HG03108 (cell line): ENCODE data around the gene SLC2A9.

Experiments used
- ATAC-seq: cut with Tn5 transposase; IDR thresholded peaks from one replicate; pipeline ENCODE4 v1.9.1; 2021; ENCODE audit warnings: moderate library complexity; ENCODE audit not compliant: unreplicated experiment

The SLC2A9 gene

DNA sequence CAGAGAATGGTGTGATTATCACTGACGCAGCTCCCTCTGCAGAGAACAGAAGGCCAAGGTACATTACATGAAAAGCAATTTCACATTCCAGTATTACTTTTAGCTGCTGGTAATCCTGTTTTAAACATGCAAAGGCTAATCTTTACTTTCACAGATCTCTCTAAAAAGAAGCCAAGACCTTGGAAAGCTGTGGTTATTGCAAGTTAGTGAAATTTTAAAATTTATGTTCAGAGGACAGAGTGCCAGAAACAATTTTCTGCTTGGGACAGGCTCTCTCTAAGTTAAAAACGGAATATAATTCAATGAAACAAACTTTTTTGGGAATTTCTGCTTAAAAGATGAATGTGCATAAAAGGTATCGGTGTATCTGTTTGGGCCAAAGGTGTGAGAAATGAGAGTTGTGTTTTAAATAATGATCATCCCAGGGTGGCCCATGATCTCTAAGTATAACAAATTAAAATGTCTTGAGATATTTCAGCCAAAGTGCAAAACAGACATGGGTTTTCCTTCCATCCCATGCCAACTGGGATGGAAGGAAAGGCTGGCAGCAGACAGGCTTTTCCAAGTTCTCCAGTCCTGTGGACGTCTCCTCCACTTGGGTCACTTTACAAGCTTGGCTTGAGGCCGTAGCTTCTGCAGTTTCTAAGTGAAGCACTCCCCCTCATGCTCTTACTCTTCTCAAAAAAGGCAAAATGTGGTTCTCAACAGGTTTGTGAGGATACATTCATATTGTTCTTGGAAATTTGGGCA, 121.8 kb downstream of the SLC2A9 start:
- ATAC-seq: no peak

DNA sequence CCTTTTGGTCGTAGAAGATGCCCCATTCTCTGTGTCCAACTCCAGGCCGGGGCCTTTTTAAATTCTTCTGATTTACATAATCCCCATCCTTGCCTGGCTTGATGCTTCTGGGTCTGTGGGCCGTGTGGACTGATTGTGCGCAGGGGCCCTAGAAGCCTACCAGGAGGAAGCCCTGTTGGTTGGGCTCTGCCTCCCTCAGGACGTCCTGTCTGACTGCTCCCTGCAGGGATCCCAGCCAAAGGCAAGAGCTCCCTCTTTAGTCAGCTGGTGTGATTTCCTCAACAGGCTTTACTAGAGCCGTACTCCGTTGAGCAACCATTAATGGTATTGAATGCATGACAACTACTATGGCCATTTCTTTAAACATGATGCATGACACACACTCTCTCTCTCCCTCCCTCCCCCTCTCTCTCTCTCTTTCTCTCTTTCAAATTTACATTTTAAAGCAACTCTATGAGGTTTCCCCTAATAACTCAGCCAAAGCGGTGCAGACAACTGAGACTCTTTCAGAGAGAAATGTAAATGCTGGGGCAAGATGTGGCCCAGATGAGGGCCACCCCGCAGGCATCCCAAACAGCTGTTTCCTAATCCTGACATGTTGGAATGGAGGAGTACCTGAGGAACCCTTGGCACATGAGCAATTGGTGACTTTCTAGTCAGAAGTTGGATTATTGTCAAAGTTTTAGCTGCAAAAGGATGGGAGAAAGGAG, 122.5 kb downstream of the SLC2A9 start:
- ATAC-seq: no peak

DNA sequence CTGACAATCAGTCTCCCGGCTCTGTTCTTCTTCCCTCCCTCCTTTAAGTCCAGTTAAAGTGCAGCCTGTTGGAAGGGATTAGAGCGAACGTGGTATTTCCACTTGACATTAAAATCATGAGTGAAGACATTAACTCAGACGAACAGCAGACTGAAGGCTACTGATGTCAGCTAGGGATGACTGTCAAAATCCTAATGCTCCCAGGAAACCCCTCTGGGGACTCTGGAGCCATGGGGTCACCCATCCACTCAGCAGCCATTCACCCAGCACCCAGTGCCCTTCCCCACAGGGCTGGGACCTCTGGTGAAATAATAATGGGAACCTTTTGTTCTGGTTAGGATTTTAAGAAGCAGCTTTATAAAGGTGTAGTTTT, 126.0 kb downstream of the SLC2A9 start:
- ATAC-seq: no peak

DNA sequence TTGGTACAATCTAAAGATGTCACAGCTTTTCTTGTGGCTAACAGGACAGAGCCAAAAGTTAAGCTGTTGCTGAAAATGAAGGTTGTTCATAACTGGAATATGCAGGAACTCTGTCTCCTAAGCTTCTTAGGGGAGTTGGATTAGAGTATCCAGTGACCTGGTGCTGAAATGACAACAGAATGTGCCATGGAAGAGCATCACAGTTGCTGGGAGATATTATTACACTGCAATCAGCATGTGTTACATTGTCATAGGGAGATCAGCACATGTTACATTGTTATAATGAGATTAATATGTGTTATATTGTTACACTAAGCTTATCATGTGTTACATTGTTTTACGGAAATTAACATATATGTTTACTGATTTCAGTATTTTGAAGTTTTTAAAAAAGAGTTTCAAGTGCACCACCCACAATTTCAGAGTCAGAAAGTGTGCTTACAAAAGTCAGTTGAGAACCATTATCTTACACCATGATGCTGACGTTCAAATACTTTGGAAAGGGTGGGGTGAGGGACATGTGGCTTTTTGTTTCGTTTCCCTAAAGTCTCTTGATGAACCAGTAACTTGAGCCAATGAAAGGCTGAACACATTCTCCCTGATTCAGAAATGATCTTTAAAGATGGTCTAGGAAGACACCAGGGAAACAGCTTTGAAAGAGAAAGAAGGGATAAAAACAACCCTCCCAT, 126.5 kb downstream of the SLC2A9 start:
- ATAC-seq: no peak

DNA sequence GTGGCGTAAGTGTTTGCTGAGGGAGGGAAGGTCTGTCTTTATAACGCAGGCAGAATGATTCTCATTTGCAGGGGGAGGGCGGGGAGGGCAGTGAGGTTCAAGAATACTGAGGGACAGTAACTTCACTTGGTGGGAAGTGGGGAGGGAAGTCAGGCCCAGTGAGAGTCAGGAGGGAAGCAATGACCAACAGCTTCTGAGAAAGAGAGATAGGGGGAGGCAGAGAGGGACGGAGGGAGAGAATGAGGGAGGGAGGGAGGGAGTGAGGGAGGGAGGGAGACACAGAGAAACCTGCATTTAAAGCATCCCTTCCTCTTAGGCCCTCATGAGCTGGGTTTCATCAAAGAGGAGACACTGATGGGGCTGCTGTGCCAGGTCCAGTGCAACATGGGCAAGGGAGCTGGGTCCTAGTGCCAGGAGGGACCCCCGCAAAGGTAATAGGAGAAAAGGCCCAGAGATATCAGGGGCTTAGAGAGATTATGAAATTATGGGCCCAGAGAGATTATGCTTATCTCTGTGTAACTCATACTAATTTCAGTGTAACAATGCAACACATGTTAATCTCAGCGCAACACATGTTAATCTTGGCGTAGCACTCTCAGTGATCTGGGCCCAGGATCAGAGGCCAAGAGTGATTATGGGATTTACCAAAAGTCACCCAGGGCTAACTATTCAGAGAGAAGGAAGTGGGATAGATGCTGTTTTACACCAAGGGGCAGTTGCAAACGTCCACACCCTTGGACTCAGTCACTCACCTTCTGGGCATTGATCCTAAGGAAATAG, 127.8 kb downstream of the SLC2A9 start:
- ATAC-seq: no peak

DNA sequence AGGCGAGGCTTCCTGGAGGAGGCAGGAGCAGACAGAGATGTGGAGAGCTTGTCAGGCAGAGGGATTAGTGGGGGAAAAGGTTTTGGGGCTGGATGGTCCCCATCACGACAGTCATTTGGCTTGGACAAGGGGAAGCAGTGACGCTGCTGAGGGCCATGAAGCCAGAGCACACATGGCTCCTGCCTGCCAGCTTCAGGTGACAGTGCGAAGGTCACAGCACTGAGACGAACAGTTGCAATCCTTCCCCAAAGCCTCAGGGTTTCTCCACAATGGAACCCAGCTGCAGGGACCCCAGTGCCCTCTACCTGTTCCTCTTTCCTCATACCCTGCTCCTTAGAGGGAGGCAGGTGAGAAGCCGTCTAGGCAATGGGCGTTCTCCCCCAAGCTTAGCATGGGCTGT, 129.6 kb downstream of the SLC2A9 start:
- no peak for ATAC-seq

DNA sequence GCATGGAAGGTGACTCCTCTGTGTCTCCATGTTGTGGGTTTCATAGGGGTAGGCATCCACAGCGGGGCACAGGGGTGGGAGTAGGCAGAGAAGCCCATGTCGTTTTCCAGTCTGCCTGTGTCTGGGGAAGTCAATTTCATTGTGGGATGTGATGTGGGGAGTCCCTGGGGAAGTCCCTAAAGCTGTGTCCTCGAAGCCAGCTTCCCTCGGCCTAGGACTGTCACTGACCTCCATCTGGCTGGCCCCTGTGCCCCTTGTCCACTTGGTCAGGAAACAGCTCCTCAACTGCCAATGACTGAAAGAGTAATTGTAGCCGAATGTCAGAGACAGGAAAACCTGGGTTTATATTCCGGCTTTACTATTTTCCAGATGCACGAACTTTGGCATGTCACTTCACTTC, 130.2 kb downstream of the SLC2A9 start:
- ATAC-seq: no peak

DNA sequence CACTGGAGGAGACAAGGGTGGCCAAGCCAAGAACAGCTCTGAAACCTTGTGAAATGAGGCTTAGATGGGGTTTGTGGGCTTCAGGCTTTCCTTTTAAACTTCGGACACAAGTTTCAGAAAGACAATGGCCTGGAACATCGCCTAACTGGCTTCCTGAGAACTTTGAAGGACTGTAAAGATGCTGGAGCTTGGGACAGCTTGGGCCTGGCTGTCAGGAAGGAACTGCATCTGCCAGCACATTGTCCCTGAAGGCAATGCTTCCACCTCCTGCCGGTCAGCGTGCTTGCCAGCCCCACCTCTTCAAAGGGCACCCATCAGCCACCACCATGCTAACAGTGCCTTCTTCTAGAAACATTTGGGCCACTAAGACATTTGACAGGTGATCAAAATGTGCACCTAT, 132.0 kb downstream of the SLC2A9 start:
- no peak for ATAC-seq

DNA sequence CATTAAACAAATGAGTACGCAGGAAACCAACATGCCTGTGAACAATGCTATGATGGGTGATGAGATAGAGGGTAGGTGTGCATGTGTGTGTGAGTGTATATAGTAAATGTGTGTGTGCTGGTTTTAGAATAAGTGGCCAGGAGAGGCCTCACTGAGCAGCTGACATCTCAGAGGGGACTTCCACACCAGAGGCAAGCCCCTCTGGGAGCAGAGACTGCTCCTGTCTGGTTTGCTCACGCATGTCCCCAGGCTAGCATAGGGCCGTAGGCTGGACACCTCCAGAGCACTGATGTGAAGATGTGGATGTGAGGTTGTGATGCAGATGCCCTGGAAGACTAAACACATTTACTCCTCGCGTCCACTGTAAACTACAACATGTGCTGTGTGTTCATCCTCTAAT, 135.3 kb downstream of the SLC2A9 start:
- no peak for ATAC-seq

DNA sequence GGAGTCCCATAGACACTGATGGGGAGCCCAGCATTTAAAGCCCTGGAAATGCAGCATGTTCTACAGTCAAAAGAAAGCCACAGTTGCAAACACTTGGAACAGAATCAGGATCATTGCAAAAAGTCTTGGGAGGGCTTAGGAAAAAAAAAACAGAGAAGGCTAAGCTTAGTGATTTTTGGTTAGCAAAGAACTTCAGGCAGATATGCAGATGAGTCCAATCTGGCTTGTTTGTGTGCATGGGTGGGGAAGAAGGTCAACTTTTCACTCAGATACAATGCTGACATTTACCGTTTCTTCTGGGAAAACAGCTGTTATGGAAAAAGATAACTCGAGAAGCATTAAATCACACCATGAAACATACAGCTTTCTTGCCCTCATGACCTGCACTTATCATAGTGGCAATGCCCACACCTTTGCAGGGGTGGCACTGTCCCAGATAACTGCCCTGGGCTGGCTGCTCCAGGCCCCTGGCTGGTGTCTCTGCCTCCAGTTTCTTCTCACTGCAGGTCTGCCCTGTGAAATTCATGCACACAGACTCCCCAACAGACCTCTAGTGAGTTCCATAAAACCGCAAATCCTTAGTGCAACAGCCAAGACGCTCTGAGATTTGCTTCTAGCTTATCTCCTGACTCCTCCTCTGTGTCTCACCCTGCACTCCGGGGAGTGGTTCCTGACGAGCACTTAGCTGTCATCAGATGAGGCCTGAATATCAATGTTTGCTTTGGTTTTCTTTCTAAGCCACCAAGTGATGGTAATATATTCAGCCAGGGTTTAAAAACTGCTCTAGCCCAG, 140.7 kb downstream of the SLC2A9 start:
- ATAC-seq: no peak

DNA sequence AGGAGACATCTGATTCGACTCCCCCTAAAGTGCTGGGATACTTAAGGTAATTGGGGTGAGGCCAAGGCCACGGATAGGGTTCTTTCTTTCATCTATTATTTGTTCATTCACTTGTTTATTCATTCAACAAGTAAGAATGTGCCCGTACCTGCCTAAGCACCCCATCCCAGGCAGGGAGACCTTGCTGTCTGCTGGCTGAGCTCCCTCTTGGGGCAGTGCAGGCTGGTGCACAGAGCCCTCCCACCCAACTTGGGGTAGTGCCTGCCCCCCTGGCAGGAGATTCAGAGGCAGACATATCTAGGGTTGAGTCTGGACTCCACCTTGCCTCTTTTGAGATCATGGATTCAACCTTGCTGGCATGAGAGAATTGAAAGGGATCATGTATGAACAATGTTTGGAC, 144.2 kb downstream of the SLC2A9 start:
- no peak for ATAC-seq

DNA sequence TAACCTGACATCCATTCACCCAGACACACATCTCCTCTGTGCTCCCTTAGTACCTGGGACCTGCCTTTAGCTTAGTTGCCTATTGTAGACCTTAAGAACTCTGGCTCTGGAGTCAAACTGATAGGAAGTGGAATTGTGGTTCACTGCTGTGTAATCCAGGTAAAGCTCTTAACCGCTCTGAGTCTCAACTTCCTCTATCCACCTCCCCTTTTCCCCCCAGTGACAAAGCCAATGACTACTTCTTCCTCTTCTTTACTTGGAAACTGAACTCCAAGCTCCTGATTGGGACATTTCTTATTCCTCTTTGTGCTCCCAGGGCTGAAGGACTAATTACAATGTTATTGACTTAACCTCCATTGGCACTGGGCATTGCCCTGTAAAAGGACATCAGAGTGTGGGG, 145.8 kb downstream of the SLC2A9 start:
- no peak for ATAC-seq

DNA sequence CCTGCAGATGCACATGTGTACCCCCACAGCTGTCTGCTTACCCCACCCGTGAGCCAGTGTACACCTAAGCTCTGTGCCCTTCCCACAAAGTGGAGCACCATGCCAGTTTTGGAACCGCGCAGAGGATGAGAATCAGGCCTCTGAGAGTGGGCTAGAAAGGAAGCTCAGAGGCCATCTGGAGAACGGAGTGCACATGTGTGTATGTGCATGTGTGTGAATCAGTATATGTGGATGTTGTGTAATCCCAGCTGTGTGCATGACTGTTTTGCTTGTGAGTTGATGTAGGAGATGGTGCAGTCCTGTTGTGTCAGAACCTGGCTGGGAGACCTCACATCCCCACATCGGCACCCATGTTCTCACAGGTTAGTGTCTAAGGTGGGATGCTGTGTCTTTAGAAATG, 146.9 kb downstream of the SLC2A9 start:
- no peak for ATAC-seq

DNA sequence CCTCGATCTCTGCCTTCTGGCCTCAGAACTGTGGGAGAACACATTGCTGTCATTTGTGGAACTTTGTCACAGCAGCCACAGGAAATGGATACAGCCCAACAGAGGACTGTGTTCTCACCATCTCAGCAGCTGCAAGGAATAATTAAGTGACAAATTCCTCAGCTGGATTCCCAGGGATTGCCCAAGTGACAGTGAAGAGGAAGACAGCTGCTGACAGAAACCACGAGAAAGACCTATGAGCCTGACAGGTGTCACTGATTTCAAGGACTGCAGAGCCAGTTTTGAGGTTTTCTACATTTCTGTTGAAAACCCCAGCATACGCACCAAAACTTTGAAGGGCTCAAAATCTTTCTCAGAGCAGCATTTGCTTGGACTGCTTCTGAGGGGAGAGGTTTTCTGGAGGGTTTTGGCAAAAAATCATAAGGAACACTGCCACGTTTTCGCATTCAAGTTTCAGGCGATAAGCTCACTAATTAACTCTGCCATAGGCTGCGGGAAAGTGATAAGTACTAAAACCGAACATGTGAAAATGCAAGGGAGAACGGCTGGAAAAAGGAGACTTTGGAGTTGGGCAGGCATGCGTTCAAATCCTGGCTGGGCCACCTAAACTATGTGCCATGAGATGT, 151.0 kb downstream of the SLC2A9 start:
- no peak for ATAC-seq

DNA sequence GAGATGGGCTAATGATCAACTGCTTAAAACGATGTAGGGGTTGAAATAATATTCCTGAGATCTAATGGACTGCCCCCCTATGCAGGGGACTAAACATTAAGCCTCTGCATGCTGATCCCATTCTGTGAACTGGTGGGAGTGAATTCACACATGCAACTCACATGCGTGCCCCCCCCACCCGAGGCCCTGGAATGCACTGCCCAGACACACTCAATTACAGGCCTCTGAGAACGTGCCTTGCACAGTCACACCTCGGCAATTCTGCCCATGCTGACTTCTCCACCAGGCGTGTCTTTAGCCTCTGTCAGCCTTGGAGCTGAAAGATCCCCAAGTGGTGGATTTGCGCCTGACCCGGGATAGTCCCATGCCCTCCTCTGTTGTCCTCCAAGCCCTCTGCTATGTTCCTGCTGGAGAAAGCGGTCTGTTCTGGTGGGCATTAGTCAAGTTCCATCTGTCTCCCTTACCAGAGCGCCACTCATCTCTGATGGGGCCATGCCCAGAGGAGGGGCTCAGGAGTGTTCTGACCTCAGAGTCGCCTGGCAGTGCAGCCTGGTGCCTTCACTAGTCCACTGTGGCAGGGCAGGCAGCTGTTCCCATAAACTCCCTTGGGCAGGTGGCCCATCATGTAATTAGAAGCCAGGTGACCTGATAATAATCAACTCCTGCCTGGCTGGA, 153.4 kb downstream of the SLC2A9 start:
- ATAC-seq: no peak

DNA sequence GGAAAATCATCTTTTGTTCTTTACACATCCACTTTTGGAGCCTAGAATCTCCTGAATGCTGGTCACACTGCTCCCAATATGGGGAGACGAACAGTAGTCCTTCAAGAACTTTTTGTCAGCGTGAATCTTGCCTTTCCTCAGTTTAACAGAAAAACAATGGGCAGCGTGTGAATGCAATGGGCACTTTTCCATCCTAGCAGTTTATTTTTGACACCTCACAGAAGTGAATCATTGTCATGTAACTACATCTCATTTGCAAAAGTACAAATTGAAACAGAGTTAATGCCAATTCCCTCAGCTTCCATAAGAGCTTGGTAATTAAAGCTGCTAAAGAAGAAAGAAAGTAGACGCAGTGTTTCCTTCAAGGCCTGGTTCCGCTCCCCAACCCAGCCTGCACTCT, 154.4 kb downstream of the SLC2A9 start:
- ATAC-seq: no peak

DNA sequence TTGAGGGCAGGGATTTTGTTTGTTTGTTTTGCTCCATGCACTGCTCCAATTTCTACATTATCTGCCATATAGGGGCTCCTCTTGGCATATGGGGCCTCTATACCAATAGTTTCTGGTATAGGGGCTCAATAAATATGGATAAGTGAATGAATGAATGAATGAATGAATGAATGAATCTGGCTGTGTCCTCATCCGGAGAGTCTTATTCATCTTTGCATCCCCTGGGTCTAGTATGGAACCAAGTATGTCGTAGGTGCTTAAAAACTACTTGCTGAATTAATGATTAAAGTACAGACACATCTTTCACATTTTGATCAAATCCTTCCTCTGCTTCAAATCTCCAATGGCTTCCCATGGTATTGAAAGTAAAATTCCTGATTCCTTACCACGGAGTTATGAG, 159.7 kb downstream of the SLC2A9 start:
- ATAC-seq: no peak

DNA sequence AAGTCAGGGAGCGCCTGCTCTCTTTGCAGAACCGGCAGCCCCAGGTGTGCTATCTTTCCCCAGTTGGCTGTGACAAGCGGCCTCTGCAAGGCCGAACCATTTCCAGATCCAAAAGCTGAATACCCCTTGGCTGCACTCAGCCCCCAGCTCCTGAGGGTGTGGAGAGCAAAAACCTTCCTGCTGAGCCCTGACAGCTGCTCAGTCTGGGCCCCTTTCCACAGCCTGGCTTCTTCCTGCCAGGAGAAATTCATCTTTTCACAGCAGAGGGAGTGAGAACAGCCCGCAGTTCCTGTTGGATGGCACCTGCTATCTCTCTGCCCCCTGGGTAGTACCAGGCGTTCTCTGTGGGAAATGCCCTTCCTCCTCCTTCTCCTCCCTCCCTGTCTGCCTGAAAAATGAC, 161.5 kb downstream of the SLC2A9 start:
- no peak for ATAC-seq

DNA sequence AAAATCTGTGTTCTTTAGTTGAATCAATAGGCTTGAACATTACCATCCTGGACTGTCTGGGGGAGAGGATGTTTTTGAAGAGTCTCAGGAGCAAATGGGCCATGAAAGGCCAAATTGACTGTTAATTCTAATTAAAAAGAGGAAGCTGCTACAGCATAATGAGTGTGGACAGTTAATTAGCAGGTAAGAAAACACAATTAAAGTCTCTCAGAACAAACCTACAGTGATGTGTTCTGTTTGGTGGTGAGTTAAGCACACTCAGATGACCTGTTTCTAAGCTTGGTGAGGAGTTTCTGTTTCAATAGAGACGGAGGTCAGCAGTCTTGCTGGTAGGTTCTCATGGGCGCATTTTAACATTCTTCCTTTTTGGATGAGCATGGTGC, 171.8 kb downstream of the SLC2A9 start:
- ATAC-seq: no peak
